Cardiac muscle cell (in vitro differentiated cells and primary cell): ENCODE data around the gene HDAC5. TPM values are rescaled to one million over a fixed set of nuclear protein-coding genes. Genes with fewer than 3 reads are reported as not detected.
"Not testable (repeated sequence)": the region's sequence is repeated elsewhere in the genome, so short reads cannot be mapped to it uniquely, and the experiment has no call there.

ENCODE experiments used
- DNase-seq, 2 donors: peaks; one replicate each; pipeline versions ENCODE4 v3.0.0 to v3.0.0-alpha.2; 2010 to 2017; ENCODE audit warnings: low read depth in 1 of 2, low spot score in 1 of 2
- H3K27ac ChIP-seq: fragments of 200-600 bp; sonication (generic); 2 replicates; pipeline ENCODE4 v1.5.1; 2016
- H3K27me3 ChIP-seq: fragments of 200-600 bp; sonication (generic); 2 replicates; pipeline ENCODE4 v1.6.0; 2016; ENCODE audit warnings: control low read depth
- H3K36me3 ChIP-seq: fragments of 200-600 bp; sonication (generic); 2 replicates; pipeline ENCODE4 v1.5.1; 2016; ENCODE audit warnings: control low read depth
- H3K4me1 ChIP-seq: fragments of 200-600 bp; sonication (generic); 2 replicates; pipeline ENCODE4 v1.8.1; 2017; ENCODE audit warnings: low read depth, mild to moderate bottlenecking, mixed run types
- H3K4me3 ChIP-seq: fragments of 200-600 bp; sonication (generic); 2 replicates; pipeline ENCODE4 v1.5.1; 2016; ENCODE audit warnings: mild to moderate bottlenecking
- H3K9me3 ChIP-seq: fragments of 200-600 bp; sonication (generic); 2 replicates; pipeline ENCODE4 v1.5.1; 2017; ENCODE audit warnings: low read depth, mild to moderate bottlenecking, control low read depth
- CTCF ChIP-seq: IDR thresholded peaks from 2 replicates; pipeline ENCODE4 v1.5.1; 2012; ENCODE audit warnings: low read depth, mild to moderate bottlenecking, low read length
- polyA plus RNA-seq: library from polyadenylated mRNA; unstranded; fragments of >200 nt; fragmentation: Nextera tagmentation; extraction: Ambion mirVana; gene quantifications from 2 replicates; pipeline ENCODE4 v1.2.1, GENCODE V29; 2016
- total RNA-seq: library from RNA; depleted of rRNA; stranded (reverse); fragments of >200 nt; gene quantifications from 2 replicates; pipeline ENCODE4 v1.2.3, GENCODE V29; 2016

HDAC5 gene
- total and polyA plus RNA-seq, 2 experiments from 2014 or later = 94.1 to 300 TPM

GRCh38 chr17:44128383-44128782 is 4.9 kb upstream of the HDAC5 start:
- no peaks in the 10 kb centered on the region for H3K9me3 ChIP-seq
- TF ChIP-seq CTCF = no peak
- no peak for DNase-seq
- H3K4me1 ChIP-seq = no peaks in the 10 kb centered on the region
- H3K27me3 ChIP-seq = no peaks in the 10 kb centered on the region
- no peak overlapping the region for H3K4me3 ChIP-seq
- no peak overlapping the region for H3K27ac ChIP-seq
- no peaks in the 10 kb centered on the region for H3K36me3 ChIP-seq

- no peaks in the 10 kb centered on the region for H3K36me3 ChIP-seq
- no peaks in the 10 kb centered on the region for H3K27me3 ChIP-seq
- H3K4me3 ChIP-seq = peak overlapping the region; percentile 98
- no peak for TF ChIP-seq CTCF
- no peaks in the 10 kb centered on the region for H3K9me3 ChIP-seq
- H3K4me1 ChIP-seq = peaks cover 20% of the 10 kb centered on the region
- DNase-seq = no peak
- peak overlapping the region; percentile 68 for H3K27ac ChIP-seq
These were observed 637 bp upstream of the HDAC5 start for GRCh38 chr17:44124118-44124438.

GRCh38 chr17:44122816-44123355 is 555 bp downstream of the HDAC5 start:
- no peak for DNase-seq
- no peaks in the 10 kb centered on the region for H3K9me3 ChIP-seq
- H3K4me3 ChIP-seq = peak overlapping the region; percentile 98
- no peaks in the 10 kb centered on the region for H3K36me3 ChIP-seq
- no peaks in the 10 kb centered on the region for H3K27me3 ChIP-seq
- no peak for TF ChIP-seq CTCF
- peak overlapping the region; percentile 69 for H3K27ac ChIP-seq
- H3K4me1 ChIP-seq = peaks cover 27% of the 10 kb centered on the region

- DNase-seq = no peak
- no peak for TF ChIP-seq CTCF
- Histone ChIP-seq H3K27me3 (no peaks in the 10 kb centered on the region), H3K36me3 (no peaks in the 10 kb centered on the region), H3K27ac (no peak overlapping the region), H3K4me3 (peak overlapping the region; percentile 98), H3K9me3 (no peaks in the 10 kb centered on the region), H3K4me1 (peaks cover 27% of the 10 kb centered on the region)
These were observed 1.2 kb downstream of the HDAC5 start for GRCh38 chr17:44121997-44122815.

- H3K9me3 ChIP-seq = no peaks in the 10 kb centered on the region
- no peaks in the 10 kb centered on the region for H3K36me3 ChIP-seq
- no peak for DNase-seq
- no peak for TF ChIP-seq CTCF
- H3K27me3 ChIP-seq = no peaks in the 10 kb centered on the region
- peak overlapping the region; percentile 98 for H3K4me3 ChIP-seq
- H3K4me1 ChIP-seq = peaks cover 27% of the 10 kb centered on the region
- H3K27ac ChIP-seq = no peak overlapping the region
These were observed 2.4 kb downstream of the HDAC5 start for GRCh38 chr17:44120851-44121605.

GRCh38 chr17:44120281-44120680 is 3.2 kb downstream of the HDAC5 start:
- H3K9me3 ChIP-seq, H3K27ac ChIP-seq, H3K27me3 ChIP-seq, DNase-seq, H3K4me3 ChIP-seq, H3K36me3 ChIP-seq: not testable (repeated sequence)
- H3K4me1 ChIP-seq = peaks cover 30% of the 10 kb centered on the region
